Iris pigment epithelial cell (primary cell): ENCODE measurements around the gene FAM131A.

Experiments used
- DNase-seq: peaks from one replicate; pipeline ENCODE4 v3.0.0-alpha.2; 2011; ENCODE audit warnings: low read depth

Gene FAM131A

DNA sequence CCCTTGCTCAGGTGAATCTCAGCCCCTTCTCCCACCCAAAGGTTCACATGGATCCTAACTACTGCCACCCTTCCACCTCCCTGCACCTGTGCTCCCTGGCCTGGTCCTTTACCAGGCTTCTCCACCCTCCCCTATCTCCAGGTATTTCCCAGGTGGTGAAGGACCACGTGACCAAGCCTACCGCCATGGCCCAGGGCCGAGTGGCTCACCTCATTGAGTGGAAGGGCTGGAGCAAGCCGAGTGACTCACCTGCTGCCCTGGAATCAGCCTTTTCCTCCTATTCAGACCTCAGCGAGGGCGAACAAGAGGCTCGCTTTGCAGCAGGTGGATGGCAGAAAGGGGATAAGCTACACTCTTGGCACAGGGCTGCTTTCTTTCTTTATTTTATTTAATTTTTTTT, 4.5 kb downstream of the FAM131A start:
- no peak for DNase-seq

DNA sequence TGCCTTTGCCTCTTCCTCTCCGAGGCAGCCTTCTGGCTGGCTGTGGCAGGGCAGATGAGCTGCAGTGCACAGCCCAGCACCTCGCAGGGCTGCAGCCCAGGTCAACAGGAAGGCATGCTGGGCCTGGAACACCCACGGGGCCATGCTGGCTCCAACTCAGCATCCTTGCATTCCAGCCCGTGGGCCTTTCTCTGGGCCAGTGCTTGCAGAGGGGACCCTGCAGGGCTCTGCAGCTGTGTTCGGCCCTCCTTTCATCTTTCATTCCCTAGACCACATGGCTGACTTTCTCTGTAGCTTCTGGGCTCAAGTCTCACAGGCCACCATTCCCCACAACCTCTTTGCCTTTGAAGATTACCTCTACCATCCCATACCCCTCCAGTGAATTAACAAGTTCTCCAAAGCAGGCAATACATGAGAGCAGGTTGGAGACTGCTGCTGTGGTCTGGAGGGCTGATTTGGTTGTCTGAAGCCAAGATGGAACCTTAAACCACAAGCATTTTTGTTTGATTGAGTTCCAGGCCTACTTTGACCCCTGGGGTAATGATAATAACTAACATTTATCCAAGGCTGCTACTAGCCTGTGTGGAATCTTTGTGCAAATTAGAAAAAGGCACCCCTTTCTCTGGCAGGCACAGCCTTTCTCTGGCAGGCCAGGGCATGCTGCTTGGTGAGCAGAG, 5.9 kb downstream of the FAM131A start:
- peak; percentile 42 for DNase-seq

DNA sequence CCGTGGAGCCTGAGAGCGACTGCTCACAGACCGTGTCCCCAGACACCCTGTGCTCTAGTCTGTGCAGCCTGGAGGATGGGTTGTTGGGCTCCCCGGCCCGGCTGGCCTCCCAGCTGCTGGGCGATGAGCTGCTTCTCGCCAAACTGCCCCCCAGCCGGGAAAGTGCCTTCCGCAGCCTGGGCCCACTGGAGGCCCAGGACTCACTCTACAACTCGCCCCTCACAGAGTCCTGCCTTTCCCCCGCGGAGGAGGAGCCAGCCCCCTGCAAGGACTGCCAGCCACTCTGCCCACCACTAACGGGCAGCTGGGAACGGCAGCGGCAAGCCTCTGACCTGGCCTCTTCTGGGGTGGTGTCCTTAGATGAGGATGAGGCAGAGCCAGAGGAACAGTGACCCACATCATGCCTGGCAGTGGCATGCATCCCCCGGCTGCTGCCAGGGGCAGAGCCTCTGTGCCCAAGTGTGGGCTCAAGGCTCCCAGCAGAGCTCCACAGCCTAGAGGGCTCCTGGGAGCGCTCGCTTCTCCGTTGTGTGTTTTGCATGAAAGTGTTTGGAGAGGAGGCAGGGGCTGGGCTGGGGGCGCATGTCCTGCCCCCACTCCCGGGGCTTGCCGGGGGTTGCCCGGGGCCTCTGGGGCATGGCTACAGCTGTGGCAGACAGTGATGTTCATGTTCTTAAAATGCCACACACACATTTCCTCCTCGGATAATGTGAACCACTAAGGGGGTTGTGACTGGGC, 7.3 kb downstream of the FAM131A start:
- DNase-seq, result no peak

DNA sequence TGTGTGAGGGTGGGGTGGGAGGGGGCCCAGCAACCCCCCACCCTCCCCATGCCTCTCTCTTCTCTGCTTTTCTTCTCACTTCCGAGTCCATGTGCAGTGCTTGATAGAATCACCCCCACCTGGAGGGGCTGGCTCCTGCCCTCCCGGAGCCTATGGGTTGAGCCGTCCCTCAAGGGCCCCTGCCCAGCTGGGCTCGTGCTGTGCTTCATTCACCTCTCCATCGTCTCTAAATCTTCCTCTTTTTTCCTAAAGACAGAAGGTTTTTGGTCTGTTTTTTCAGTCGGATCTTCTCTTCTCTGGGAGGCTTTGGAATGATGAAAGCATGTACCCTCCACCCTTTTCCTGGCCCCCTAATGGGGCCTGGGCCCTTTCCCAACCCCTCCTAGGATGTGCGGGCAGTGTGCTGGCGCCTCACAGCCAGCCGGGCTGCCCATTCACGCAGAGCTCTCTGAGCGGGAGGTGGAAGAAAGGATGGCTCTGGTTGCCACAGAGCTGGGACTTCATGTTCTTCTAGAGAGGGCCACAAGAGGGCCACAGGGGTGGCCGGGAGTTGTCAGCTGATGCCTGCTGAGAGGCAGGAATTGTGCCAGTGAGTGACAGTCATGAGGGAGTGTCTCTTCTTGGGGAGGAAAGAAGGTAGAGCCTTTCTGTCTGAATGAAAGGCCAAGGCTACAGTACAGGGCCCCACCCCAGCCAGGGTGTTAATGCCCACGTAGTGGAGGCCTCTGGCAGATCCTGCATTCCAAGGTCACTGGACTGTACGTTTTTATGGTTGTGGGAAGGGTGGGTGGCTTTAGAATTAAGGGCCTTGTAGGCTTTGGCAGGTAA, 8.1 kb downstream of the FAM131A start:
- DNase-seq, result peak; percentile 55

DNA sequence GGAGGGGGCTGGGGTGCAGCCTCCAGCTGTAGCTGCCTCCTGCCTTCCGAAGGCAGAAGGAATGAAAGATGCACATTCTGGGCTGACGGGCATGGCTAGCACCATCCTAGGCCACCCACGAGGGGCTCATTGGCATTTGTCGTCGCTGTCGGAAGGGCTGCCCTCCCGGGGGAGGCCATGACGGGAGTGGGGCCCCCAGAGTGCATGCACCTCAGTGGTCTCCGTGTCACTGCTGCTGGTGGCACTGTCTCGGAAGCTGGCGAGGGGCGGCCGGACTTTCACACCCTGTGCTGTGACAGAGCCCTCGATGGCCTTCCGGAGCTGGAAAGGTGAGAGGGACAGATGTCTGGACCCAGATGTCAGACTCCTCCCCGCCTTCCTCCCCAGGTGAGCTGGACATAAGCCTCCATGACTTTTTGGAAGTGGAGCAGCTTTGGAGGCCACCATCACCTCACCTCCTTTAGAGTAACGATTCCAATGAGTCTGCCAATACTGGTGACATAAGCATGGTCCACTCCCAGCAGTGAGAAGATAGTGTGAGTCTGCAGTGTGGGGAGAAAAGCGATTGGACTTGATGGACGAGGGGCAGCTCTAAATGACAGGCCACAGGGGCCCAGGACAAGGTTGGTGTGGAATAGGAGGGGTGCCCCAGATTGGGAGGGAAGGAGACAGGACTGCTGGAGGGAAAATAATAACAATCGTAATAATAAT, 9.2 kb downstream of the FAM131A start:
- DNase-seq, result no peak

DNA sequence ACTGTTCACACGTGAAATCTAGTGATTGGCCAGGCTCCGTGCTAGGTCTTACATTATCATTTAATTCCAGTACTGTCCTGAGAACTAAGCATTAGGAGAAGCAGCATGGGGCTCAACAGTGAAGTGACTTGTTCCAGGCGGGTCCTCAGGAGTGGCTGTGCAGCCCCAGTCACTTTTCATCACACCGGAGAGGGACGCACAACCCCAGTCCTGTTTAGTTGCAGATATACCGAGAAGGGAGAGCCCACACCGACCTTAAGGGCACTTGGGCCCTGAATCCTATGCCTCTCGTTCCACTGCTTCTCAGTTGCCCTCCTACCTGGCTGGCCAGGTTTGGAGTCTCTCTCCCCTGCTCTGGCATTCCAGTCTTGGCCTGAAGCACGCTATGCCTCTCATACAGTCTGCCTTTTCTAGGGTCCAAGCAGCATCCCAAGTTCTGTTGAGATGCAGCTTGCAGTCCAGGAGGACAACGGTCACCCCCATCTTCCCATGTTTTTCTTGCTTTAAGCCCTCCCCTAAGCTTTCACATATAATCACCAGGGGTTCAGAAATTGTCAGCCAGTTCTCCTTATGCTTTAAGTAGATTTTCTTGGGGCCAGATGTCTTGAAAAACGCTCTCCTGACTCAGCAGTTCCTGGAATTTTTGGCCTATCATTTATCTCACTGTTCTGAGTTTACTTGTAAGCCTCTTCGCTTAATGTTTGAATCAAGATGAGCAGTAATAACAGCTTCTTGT, 10.1 kb downstream of the FAM131A start:
- peak; percentile 55 for DNase-seq

DNA sequence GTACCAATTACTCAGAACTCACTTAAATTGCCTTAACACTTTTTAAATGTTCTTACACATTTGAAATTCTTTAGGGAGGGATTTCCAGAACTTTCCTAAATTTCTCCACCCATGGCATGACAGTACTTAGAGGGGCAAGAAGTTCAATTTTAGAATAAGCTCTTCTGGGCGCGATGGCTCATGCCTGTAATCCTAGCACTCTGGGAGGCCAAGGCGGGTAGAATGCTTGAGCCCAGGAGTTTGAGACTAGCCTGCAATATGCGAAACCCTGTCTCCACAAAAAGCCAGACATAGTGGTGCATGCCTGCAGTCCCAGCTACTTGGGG, 10.6 kb downstream of the FAM131A start:
- DNase-seq, result peak; percentile 12

DNA sequence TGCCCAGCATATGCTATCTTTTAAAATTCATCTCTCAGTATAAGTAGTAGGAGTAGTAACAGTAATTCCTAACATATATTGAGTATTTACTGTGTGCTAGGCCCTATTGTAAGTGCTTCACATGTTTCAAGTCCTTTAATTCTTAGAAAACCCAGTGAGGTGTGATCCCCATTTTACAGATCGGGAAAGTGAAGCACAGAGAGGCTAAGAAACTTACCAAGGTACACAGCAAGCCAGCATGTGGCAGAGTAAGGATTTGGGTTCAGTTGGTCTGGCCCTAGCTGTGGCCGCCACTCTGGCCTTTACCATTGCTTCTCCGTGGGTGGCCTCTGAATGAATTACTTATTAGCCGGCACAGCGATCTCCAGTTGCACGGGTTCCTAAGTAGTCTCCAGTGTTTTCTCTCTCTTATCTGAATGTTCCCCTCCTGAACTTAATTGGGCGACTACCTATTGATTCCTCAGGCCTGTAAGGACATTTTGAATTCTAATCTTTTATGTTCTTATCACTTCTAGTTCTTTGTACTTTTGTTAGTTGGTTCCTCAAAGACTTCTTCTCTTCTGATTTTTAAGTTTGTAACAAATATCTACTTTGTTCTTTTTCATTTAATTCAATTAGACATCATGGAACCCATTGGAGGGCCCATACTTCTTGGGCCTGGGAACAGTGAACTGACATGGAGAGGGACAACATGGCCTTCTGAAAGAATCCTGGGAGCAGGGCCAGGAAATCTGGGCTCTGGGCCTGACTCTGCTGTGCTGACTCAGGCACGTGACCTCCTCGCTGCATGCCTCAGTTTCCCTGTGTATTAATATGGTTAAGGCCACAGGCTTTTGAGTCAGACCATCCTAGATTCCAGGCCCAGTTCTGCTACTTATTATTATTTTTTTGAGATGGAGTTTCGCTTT, 12.4 kb downstream of the FAM131A start:
- DNase-seq, result no peak

DNA sequence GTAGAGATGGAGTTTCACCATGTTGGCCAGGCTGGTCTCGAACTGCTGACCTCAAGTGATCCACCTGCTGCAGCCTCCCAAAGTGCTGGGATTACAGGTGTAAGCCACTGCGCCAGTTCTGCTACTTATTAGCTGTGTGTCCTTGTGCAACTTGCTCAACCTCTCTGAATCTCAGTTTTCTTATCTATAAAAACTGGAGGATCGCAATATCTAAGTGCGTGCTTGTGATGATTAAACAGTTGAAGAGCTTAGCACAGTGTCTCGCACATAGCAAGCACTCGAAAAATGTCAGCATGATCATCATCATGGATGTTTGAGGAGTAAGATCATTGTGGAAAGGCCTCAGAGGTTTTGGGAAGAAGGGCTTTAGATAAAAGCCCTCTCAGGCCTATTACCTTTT, 13.2 kb downstream of the FAM131A start:
- peak; percentile 16 for DNase-seq

DNA sequence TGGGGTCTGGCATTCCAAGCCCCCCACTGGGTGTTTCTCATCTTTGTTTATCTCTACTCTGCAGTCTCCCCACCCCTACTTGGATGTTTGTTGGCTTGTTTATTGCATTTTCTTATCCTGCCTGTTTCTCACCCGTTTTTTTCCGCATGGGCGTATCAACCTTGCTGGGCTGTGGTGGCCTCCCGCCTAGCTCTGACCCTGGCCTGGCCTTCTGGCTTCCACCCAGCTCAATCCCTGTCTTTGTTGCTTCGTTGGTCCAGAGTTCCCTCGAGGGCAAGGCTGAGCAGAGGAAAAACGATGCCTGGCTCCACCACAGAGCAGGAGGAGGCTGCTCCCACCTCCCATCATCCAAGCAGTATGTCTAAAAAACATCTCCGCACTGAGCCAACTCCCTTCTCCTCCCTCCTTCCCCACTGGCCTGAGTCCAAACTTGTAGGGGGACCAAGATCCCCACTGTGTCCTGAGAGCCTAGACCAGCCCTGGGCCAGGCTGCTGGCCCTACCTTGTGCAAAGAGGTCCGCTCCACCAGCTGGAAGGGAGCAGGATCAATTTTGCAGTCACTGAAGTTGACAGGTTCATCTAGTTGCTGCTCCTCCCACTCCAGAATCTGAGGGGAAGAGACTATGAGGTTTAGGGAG, 14.2 kb downstream of the FAM131A start:
- DNase-seq, result no peak

DNA sequence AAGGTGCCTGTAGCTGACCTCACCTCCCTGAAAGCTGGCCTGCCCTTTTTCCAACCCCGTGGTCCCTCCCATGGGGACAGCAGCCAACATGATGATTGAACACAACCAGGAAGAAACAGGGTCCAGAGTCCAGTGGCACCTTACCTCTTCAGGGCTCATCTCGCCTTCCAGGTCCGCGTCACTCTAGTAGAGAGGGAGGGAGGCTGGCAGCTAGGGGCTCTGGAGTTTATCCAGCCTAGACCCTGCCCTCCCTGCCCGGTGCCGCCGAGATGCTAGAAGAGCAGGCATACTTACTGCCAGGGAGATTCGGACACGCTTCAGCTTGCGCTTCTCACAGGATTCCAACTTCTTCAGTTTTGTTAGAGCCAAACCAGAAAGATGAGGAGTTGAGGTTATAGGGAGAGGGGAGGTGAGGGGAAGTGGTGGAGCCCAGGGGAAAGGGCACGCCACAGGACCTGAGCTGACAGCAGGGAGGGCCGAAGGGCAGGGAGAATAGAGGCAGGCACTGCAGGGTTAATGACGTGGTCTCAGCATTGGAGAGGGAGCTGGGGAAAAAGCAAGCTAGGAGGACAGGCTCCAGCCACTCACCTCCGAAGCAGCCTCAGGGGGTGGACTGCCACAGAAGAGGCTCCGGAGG, 14.9 kb downstream of the FAM131A start:
- no peak for DNase-seq

DNA sequence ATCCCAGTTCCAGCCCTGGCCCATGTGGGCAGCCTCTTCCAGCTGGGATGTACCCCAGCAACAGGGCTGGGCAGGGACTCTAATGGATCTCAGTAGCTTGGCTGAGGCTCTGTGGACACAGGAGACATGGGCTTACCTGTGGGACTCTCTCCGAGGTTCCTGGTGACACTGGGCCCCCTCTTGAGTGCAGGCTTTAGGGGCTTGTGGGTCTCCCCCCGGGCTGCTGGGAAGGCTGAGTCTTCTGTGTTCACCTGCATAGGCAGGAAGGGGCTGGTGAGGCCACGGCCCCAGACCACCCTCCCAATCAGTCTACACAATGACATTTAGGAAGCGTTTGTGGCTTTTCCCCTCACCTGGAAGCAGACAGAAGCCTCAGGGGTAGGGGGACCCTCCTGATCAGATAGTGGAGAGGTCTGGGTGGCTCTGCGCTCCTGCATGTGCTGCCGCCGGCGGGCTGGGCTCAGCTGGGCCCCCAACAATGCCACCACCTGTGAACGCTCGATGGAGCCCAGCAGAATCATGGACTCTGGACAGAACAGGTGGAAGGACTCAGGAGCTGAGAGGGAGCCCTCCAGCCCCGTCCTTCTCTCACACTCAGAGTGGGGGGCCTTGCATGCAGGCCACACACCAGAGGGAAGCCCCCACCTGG, 15.6 kb downstream of the FAM131A start:
- no peak for DNase-seq

DNA sequence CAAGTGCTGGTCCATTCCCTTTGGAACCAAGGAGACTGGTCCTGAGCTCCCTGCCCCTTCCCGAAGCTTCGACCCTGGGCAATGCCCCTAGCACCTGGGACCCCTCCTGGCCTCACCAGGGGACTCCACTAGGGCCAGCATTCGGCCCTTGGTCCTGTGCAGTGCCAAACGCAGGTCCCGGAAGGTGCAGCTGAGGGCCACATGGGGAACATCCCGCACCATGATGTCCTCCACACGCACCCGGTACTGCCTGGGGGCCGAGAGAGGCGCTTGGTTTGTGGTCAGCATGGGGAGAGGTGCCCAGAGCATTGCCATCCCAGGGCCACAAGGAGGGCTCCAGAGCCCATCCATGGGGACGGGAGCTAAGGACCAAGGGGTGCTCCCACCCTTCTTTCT, 16.1 kb downstream of the FAM131A start:
- DNase-seq, result no peak

DNA sequence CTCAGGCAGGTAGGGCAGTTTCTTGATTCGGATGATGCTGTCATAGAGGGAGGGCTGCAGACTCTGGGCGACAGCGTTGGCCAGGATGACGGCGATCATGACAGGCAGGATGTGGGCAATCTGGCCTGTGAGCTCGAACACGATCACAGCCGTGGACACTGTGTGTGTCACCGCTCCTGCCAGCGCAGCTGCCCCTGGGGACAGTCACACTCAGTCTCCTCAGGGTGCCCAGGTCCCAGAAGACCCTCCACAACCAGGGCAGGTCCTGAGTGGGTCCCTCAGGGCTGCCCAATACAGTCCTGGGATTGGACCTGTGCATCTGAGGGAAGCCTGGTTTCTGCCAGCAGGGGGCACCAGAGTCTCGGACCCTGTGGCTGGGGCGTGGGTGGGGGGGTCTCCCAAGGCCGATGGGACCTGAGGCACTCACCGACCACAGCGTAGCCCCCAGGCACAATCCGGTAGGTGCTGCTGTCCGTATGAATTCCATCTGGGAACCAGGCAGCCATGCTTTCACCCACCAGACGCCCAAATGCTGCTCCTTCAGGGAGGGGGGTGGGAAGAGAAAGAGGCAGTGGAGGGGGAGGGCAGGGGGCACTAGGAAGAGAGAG, 16.8 kb downstream of the FAM131A start:
- peak; percentile 10 for DNase-seq

DNA sequence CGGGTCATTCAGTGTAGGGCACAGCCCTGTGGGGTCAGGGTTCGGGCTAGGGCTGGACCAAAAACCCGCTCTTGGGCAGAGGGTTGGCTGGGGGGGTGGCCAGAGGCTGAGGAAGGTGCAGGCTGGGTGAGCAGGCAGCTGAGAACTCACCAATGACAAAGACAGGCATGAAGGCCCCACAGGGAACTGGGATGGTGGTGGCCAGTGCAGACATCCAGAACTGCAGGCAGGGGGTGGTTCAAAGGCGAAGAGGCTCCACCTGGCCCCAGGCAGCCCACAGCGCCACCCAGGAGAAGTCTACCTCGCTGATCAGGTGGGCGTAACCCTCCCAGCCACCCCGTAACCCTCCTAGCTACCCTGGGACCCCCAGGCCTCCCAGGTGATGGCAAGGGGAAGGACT, 17.4 kb downstream of the FAM131A start:
- no peak for DNase-seq

DNA sequence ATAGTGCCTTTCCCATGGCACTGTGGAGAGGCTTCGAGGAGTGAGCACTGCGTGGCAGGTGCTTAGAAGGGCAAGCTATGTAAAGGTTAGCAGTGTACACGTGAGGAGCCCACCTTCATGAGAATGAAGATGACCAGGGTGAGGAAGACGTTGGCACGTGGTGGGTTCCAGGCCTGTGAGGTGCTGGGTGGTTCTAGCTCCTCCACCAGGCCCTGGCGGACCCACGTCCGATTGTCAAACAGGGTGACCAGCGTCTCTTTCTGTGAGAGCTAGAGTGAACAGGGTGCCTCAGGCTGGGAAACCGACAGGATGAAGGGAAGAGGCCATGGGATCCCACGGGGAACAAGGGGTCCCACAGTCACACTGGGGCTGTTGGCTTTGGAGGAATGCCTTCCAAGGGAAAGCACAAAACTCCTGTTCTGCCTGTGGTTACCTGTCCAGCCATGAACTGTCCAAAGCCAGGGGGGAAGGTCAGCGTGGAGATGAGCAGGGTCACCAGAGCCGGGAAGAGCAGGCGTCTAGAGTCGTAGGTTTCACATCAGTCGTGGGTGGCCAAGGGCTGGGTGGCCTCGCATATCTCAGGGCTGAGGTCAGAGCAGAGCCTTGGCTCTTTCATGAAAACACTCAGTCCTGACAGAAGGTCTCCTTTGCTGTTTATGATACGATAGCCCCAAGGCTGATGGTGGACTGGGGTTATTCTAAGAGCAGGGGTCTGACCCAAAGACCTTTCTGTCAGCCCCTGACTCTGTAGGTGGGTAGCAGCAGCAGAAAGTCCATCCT, 18.1 kb downstream of the FAM131A start:
- DNase-seq, result peak; percentile 29

DNA sequence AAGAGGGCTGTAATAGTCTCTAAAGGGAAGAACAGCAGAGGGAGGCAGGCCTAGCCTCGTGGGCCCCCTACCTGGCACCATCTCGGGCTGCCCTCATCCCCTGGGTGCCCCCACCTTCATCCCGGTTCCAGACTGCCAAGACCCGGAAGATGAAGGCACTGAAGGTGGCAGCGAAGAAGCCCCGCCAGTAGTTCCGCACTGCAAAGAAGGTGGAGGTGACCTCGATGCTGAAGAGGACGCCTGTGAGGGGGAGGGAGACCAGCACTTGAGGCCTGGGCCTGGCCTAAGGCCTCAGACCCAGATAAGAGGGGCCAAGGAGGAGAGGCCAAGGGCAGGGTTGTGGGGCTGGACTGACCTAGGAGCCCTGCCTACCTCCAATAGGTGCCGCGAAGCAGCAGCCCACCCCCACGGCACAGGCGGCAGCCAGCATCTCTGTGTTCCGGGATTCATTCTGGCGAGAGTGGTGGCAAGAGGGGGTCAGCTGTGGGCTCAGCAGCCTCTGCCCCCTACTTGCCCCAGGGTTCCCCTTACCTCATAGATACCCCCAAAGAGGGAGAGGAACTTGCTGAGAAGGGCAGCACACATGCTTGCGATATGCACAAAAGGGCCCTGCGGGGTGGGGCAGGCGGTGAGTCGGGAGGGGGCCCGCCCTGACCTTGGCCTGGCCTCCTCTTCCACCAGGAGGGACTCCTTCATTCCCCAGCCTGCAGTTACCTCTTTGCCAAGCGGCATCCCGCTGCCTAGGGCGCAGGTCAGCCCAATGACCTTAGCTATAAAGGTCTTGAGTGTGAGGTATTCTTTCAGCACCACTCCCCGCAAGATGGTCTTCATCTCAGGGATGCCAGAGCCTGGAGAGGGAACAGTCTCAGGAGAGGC, 20.1 kb downstream of the FAM131A start:
- no peak for DNase-seq
